Measurements from ENCODE around the gene KCNH1. TPM values are rescaled to one million over a fixed set of nuclear protein-coding genes. Genes with fewer than 3 reads are reported as not detected.

KCNH1 gene
- total and polyA plus RNA-seq, 4 donors: 0.02 to 0.31 TPM; not detected in 2

DNA sequence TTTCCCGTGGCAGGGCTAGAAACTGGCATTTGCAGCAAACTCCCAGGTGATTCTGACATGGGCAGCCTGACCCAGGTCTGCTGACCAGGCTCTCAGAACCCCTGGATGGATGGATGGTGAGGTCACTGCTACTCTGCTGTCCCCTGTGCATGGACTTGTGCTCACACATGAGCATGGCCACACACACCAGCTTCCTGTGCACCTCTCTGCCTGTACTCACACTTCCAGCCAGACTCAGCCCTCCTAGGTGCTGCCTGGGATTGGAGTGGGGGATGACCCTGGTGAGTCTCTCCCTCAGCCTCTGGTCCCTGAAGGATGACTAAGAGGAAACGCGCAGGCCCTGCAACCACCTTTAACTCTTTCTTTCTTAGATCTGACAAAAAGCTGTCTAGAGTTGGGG, 444.1 kb downstream of the KCNH1 start:
- no peak overlapping the region for H3K4me3 ChIP-seq
- no peaks in the 10 kb centered on the region for H3K9me3 ChIP-seq (ENCODE audit: control insufficient read depth in 4 of 4, insufficient read depth in 3 of 4, low read length in 3 of 4)
- ATAC-seq (ENCODE audit: insufficient read depth, low FRiP score) (no peak), DNase-seq (no peak)
- 90 to 91% methylated on average over 3 of the region's 3 CpGs for WGBS, 2 donors
- TF ChIP-seq, protein P1, sequence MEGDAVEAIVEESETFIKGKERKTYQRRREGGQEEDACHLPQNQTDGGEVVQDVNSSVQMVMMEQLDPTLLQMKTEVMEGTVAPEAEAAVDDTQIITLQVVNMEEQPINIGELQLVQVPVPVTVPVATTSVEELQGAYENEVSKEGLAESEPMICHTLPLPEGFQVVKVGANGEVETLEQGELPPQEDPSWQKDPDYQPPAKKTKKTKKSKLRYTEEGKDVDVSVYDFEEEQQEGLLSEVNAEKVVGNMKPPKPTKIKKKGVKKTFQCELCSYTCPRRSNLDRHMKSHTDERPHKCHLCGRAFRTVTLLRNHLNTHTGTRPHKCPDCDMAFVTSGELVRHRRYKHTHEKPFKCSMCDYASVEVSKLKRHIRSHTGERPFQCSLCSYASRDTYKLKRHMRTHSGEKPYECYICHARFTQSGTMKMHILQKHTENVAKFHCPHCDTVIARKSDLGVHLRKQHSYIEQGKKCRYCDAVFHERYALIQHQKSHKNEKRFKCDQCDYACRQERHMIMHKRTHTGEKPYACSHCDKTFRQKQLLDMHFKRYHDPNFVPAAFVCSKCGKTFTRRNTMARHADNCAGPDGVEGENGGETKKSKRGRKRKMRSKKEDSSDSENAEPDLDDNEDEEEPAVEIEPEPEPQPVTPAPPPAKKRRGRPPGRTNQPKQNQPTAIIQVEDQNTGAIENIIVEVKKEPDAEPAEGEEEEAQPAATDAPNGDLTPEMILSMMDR (IDR thresholded peaks at IDR 0.05; ENCODE audit: control extremely low read depth, extremely low read depth): no peak
- no peak overlapping the region for H3K27ac ChIP-seq (ENCODE audit: low read depth in 1 of 2, low read length in 1 of 2)
- H3K4me1 ChIP-seq (ENCODE audit: control insufficient read depth in 5 of 5, insufficient read depth in 5 of 5, low read length in 5 of 5): no peaks in the 10 kb centered on the region
- no peaks in the 10 kb centered on the region for H3K27me3 ChIP-seq (ENCODE audit: control insufficient read depth in 3 of 3, insufficient read depth in 3 of 3, low read length in 2 of 3)
- no peaks in the 10 kb centered on the region for H3K36me3 ChIP-seq (ENCODE audit: control insufficient read depth in 4 of 4, insufficient read depth in 4 of 4, low read length in 4 of 4)
- H3K9ac ChIP-seq (ENCODE audit: insufficient read depth in 1 of 2, low read length in 2 of 2): no peak overlapping the region

DNA sequence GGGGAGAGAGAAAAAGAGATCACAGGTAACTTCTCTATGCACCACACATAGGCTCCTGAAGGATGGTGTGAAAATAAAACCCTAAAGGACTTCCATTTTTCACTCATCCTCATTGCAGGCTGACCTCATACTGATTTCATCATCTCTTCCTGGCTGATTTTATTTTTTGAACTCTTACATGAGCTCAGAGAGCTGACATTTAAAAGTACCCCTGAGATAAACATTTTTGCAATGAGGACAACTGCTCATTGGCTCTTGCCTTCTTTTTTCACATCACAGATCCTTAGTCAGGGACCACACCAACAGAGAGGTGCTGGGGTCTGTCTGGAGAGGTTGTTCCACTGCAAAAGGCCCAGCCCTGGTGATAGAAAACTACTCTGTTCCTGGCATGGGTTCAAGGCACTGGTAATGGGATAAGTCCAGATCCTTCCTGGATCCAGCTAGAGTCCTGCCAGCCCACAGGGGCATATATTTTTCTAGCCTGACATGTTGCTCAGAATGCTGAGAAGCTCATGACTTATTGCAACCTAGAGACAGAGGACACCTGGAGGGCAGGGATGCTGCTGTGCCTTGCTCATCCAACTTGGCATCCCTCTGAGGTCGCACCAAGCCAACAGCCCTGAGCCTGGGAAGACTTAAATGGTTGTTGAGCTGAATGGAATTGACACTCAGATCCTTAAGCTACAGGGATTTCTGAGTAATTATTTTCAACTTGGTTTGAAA, 445.3 kb downstream of the KCNH1 start:
- Histone ChIP-seq H3K4me3 (no peak overlapping the region), H3K27ac (ENCODE audit: low read depth in 1 of 2, low read length in 1 of 2) (no peak overlapping the region), H3K9me3 (ENCODE audit: control insufficient read depth in 4 of 4, insufficient read depth in 3 of 4, low read length in 3 of 4) (no peaks in the 10 kb centered on the region), H3K4me1 (ENCODE audit: control insufficient read depth in 5 of 5, insufficient read depth in 5 of 5, low read length in 5 of 5) (no peaks in the 10 kb centered on the region), H3K9ac (ENCODE audit: insufficient read depth in 1 of 2, low read length in 2 of 2) (no peak overlapping the region), H3K27me3 (ENCODE audit: control insufficient read depth in 3 of 3, insufficient read depth in 3 of 3, low read length in 2 of 3) (no peaks in the 10 kb centered on the region), H3K36me3 (ENCODE audit: control insufficient read depth in 4 of 4, insufficient read depth in 4 of 4, low read length in 4 of 4) (no peaks in the 10 kb centered on the region)
- ATAC-seq (ENCODE audit: insufficient read depth, low FRiP score) (no peak), DNase-seq (no peak)
- TF ChIP-seq, protein P1 (IDR thresholded peaks at IDR 0.05; ENCODE audit: control extremely low read depth, extremely low read depth): no peak
- 82 to 96% methylated on average over 1 of the region's 1 CpG for WGBS, 2 donors

DNA sequence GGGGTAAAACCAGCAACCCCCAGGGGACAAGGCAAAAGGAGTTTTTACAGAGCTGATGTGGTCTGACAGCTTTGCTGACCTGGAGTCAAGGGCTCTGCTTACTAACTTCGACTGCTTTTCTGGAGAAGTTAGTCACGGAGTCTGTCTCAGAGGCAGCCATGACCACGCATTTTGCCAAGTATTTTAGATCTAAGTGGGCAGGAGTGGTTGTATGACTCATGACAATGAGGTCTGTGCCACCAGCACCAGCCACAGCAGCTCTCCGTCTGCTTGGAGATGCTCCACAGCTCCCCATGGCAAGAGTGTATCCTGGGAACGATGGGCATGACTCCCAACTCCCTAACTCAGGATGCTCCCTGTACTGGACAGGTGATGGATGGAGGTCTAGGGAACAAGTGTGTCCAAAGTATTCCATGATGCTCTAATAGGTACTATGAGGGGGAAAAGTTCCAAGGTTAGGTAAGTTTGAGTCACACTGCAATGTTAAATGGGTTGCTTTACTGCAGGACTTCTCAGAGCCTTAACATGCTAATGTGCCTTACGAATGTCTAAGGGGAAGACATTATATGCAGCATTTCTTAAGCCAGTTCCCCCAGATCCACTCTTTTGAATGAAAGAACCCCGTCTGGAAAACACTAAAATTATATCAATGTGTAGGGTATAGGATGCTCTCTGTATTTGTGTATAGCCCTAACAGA, 446.2 kb downstream of the KCNH1 start:
- Histone ChIP-seq H3K9ac (ENCODE audit: insufficient read depth in 1 of 2, low read length in 2 of 2) (no peak overlapping the region), H3K9me3 (ENCODE audit: control insufficient read depth in 4 of 4, insufficient read depth in 3 of 4, low read length in 3 of 4) (no peaks in the 10 kb centered on the region), H3K27ac (ENCODE audit: low read depth in 1 of 2, low read length in 1 of 2) (no peak overlapping the region), H3K27me3 (ENCODE audit: control insufficient read depth in 3 of 3, insufficient read depth in 3 of 3, low read length in 2 of 3) (no peaks in the 10 kb centered on the region), H3K36me3 (ENCODE audit: control insufficient read depth in 4 of 4, insufficient read depth in 4 of 4, low read length in 4 of 4) (no peaks in the 10 kb centered on the region), H3K4me3 (no peak overlapping the region), H3K4me1 (ENCODE audit: control insufficient read depth in 5 of 5, insufficient read depth in 5 of 5, low read length in 5 of 5) (no peaks in the 10 kb centered on the region)
- WGBS, 2 donors: 79 to 88% methylated on average over 7 of the region's 7 CpGs
- TF ChIP-seq, protein P1 (IDR thresholded peaks at IDR 0.05; ENCODE audit: control extremely low read depth, extremely low read depth): no peak
- ATAC-seq (ENCODE audit: insufficient read depth, low FRiP score): no peak
- no peak for DNase-seq

Data from lung (tissue), 12 donors.